Measurements from ENCODE around the gene CDC42EP5. TPM values are rescaled to one million over a fixed set of nuclear protein-coding genes. Genes with fewer than 3 reads are reported as not detected.

CDC42EP5 gene
- total and polyA plus RNA-seq, 4 donors: 15.8 to 25.7 (median 21.3) TPM

DNA sequence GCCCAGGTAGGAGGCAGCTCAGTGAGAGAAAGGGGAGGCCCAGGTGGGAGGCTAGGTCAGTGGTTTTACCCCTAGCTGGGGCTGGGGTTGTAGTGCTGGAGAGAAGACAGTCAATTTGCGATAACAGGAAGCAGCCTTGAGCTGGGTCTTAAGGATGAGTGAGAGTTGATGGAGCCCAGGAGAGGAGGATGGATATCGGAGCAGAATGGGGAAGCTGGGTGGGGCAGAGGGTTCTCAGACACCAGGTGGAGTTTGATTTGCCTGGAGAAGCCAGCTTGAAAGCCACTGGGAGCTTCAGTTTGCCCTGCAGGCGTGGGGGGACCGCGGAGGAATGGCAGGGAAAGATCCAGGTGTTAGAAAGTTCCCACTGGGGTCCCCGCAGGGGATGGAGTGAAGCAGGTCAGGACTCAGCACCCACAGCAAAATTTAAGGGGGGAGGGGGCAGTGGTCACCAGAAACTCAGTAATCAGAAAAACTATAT, 836 bp upstream of the CDC42EP5 start:
- H3K4me3 ChIP-seq: no peak overlapping the region
- DNase-seq: peak in 1 of 3 donors; percentile 55
- WGBS, 2 donors: 68 to 82% methylated on average over 6 of the region's 6 CpGs
- H3K27ac ChIP-seq (ENCODE audit: low read depth in 1 of 2, low read length in 1 of 2): peak overlapping the region in 1 of 2 donors; percentile 76
- H3K4me1 ChIP-seq (ENCODE audit: control insufficient read depth in 5 of 5, insufficient read depth in 5 of 5, low read length in 5 of 5): peaks cover 0 to 37% (median 20%) of the 10 kb centered on the region in 5 donors
- H3K36me3 ChIP-seq (ENCODE audit: control insufficient read depth in 4 of 4, insufficient read depth in 4 of 4, low read length in 4 of 4): peaks cover 0 to 6% (median 0%) of the 10 kb centered on the region in 4 donors
- H3K9me3 ChIP-seq (ENCODE audit: control insufficient read depth in 4 of 4, insufficient read depth in 3 of 4, low read length in 3 of 4): no peaks in the 10 kb centered on the region
- TF ChIP-seq, protein P1, sequence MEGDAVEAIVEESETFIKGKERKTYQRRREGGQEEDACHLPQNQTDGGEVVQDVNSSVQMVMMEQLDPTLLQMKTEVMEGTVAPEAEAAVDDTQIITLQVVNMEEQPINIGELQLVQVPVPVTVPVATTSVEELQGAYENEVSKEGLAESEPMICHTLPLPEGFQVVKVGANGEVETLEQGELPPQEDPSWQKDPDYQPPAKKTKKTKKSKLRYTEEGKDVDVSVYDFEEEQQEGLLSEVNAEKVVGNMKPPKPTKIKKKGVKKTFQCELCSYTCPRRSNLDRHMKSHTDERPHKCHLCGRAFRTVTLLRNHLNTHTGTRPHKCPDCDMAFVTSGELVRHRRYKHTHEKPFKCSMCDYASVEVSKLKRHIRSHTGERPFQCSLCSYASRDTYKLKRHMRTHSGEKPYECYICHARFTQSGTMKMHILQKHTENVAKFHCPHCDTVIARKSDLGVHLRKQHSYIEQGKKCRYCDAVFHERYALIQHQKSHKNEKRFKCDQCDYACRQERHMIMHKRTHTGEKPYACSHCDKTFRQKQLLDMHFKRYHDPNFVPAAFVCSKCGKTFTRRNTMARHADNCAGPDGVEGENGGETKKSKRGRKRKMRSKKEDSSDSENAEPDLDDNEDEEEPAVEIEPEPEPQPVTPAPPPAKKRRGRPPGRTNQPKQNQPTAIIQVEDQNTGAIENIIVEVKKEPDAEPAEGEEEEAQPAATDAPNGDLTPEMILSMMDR (IDR thresholded peaks at IDR 0.05; ENCODE audit: control extremely low read depth, extremely low read depth): no peak
- H3K9ac ChIP-seq (ENCODE audit: insufficient read depth in 1 of 2, low read length in 2 of 2): peak overlapping the region in 1 of 2 donors; percentile 73
- no peaks in the 10 kb centered on the region for H3K27me3 ChIP-seq (ENCODE audit: control insufficient read depth in 3 of 3, insufficient read depth in 3 of 3, low read length in 2 of 3)
- no peak for ATAC-seq (ENCODE audit: insufficient read depth, low FRiP score)

DNA sequence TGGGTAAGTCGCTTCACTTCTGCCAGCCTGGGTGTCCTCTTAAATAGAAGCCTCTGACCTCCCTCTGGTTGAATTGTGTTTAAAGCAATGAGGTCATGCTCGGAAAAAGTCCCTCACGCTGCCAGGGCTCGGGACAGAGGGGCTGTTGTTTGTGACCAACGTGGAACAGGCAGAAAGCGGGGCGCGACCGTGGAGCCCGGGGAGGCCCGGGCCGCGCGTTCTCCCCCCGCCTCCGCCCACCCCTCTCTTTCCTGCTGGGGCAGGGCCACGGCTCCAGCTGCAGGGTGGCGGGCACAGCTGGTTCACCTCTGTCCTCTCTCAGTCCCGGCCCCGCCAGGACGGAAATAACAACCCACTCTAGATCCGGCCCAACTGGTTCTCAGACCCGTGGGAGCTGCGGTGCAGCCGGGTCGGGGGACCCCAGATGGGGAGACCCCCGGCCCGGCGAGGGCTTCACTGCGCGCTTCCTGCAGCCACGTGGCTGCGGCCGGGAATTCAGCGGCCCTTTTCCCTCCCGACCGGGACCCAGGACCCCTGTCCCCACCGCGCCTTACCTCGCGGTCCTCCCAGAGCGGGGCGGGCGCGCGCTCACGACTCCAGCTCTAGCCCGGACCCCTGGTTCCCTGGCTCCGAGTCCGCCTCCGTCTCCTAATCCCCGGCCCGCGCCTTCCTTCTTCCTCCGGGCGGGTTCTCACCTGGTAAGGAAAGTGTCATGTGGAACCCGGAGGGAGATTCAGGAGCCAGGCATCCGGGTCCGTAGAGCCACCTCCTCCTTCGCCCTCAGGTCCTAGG, 1.9 kb downstream of the CDC42EP5 start:
- DNase-seq: peak; percentile 66 to 76 (median 75)
- Histone ChIP-seq H3K9me3 (ENCODE audit: control insufficient read depth in 4 of 4, insufficient read depth in 3 of 4, low read length in 3 of 4) (no peaks in the 10 kb centered on the region), H3K4me1 (ENCODE audit: control insufficient read depth in 5 of 5, insufficient read depth in 5 of 5, low read length in 5 of 5) (peaks cover 0 to 35% (median 20%) of the 10 kb centered on the region in 5 donors), H3K9ac (ENCODE audit: insufficient read depth in 1 of 2, low read length in 2 of 2) (peak overlapping the region in 1 of 2 donors; percentile 72), H3K27me3 (ENCODE audit: control insufficient read depth in 3 of 3, insufficient read depth in 3 of 3, low read length in 2 of 3) (no peaks in the 10 kb centered on the region), H3K4me3 (peak overlapping the region; percentile 58), H3K36me3 (ENCODE audit: control insufficient read depth in 4 of 4, insufficient read depth in 4 of 4, low read length in 4 of 4) (peaks cover 0 to 6% (median 0%) of the 10 kb centered on the region in 4 donors), H3K27ac (ENCODE audit: low read depth in 1 of 2, low read length in 1 of 2) (peak overlapping the region; percentile 67 to 73)
- TF ChIP-seq, protein P1 (IDR thresholded peaks at IDR 0.05; ENCODE audit: control extremely low read depth, extremely low read depth): no peak
- WGBS, 2 donors: 1% methylated on average over 60 of the region's 60 CpGs
- no peak for ATAC-seq (ENCODE audit: insufficient read depth, low FRiP score)

DNA sequence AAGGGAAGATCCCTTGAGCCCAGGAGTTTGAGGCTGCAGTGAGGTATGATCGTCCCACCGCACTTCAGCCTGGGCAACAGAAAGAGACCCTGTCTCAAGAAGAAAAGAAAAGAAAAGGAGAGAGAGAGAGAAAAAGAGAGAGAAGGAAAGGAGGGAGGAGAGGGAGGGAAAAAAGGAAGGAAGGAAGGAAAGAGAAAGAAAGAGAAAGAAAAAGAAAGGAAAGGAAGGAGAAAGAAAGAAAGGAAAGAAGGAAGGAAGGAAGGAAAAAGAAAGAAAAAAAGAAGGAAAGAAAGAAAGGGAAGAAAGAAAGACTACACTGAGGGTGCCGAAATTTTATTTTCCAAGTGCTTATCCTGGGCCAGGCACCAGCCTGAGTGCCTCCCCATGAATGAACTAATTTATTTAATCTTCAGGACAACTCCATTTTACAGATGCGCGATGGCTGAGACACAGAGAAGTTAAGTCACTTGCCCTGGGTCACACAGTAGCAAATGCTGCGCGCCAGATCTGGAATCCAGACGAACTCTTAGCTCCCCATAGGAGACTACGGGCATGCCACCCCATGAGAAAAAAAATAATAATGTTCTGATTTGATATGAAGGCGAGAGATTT, 2.7 kb downstream of the CDC42EP5 start:
- no peaks in the 10 kb centered on the region for H3K9me3 ChIP-seq (ENCODE audit: control insufficient read depth in 4 of 4, insufficient read depth in 3 of 4, low read length in 3 of 4)
- peaks cover 0 to 35% (median 20%) of the 10 kb centered on the region in 5 donors for H3K4me1 ChIP-seq (ENCODE audit: control insufficient read depth in 5 of 5, insufficient read depth in 5 of 5, low read length in 5 of 5)
- no peaks in the 10 kb centered on the region for H3K27me3 ChIP-seq (ENCODE audit: control insufficient read depth in 3 of 3, insufficient read depth in 3 of 3, low read length in 2 of 3)
- H3K4me3 ChIP-seq: no peak overlapping the region
- H3K36me3 ChIP-seq (ENCODE audit: control insufficient read depth in 4 of 4, insufficient read depth in 4 of 4, low read length in 4 of 4): peaks cover 0 to 6% (median 0%) of the 10 kb centered on the region in 4 donors
- 75 to 83% methylated on average over 10 of the region's 10 CpGs for WGBS, 2 donors
- DNase-seq (no peak), ATAC-seq (ENCODE audit: insufficient read depth, low FRiP score) (no peak)
- peak overlapping the region; percentile 67 to 73 for H3K27ac ChIP-seq (ENCODE audit: low read depth in 1 of 2, low read length in 1 of 2)
- peak overlapping the region in 1 of 2 donors; percentile 72 for H3K9ac ChIP-seq (ENCODE audit: insufficient read depth in 1 of 2, low read length in 2 of 2)
- TF ChIP-seq, protein P1 (IDR thresholded peaks at IDR 0.05; ENCODE audit: control extremely low read depth, extremely low read depth): no peak
